HCT116 (cell line): ENCODE data around the gene HRC. TPM values are rescaled to one million over a fixed set of nuclear protein-coding genes. Genes with fewer than 3 reads are reported as not detected.

Experiments used
- ATAC-seq: fragments of 200-7000 bp; cut with Tn5 transposase; 2 replicates; pipeline ENCODE4 v1.9.1; 2020; ENCODE audit warnings: mild to moderate bottlenecking, moderate library complexity
- BruUV-seq: library from RNA; stranded (reverse); fragments of 400-500 nt; replicated peaks from 2 replicates; lab custom pipeline; 2021; lab: Mats Ljungman, UMichigan
- CTCF ChIA-PET: fragments of 300-600 bp; sonication (Branson Sonifier 250); formaldehyde crosslinking; loops from one replicate; lab custom pipeline; 2021; ENCODE audit warnings: antibody characterized with exemption; lab: Charles Lee
- POLR2A ChIA-PET: fragments of 300-600, 350-600 bp; sonication (Branson Sonifier 250); formaldehyde crosslinking; loops from one replicate; lab custom pipeline; 2021; ENCODE audit warnings: antibody characterized with exemption; lab: Charles Lee
- RAD21 ChIA-PET, 2 experiments: fragments of 300-600 bp; sonication (Branson Sonifier 250); formaldehyde crosslinking; loops; one replicate each; lab custom pipeline; 2023; ENCODE audit warnings: low total read pairs in 2 of 2; ENCODE audit not compliant: uncharacterized antibody in 2 of 2, unreplicated experiment in 2 of 2, low non-redundant PET in 1 of 2; lab: Charles Lee
- DNase-seq: peaks from one replicate; pipeline ENCODE4 v3.0.0-alpha.2; 2010; ENCODE audit warnings: low read depth, low spot score
- H2AFZ ChIP-seq: fragments of 200-600 bp; shearing (Covaris generic), sonication (generic); 2 replicates; pipeline ENCODE4 v1.6.1; 2017; ENCODE audit warnings: low read depth, mixed run types, mixed read lengths, antibody characterized with exemption, low read length; ENCODE audit not compliant: poor library complexity, severe bottlenecking
- H3K27ac ChIP-seq: 2 replicates; pipeline ENCODE4 v1.5.1; 2012; ENCODE audit warnings: low read depth, low read length
- H3K27me3 ChIP-seq: fragments of 200-600 bp; sonication (generic); 2 replicates; pipeline ENCODE4 v1.6.1; 2016; ENCODE audit warnings: mixed run types, low read length, mixed read lengths; ENCODE audit not compliant: insufficient read depth
- H3K36me3 ChIP-seq, 2 experiments: fragments of 200-500 bp in 1 of 2; fragments of 200-600 bp in 1 of 2; sonication (Bioruptor generic) in 1 of 2; sonication (generic) in 1 of 2; 2 replicates each; pipeline versions ENCODE4 v1.5.1 to v1.6.1; 2014 to 2016; ENCODE audit warnings: low read length in 2 of 2, inconsistent platforms in 1 of 2, mixed read lengths in 1 of 2, mixed run types in 1 of 2; ENCODE audit not compliant: insufficient read depth in 2 of 2, control insufficient read depth in 1 of 2
- H3K4me1 ChIP-seq, 2 experiments: fragments of 200-600 bp in 1 of 2; sonication (generic) in 1 of 2; 2 replicates each; pipeline versions ENCODE4 v1.5.1 to v1.6.1; 2012 to 2017; ENCODE audit warnings: low read length in 2 of 2, inconsistent platforms in 1 of 2, mild to moderate bottlenecking in 1 of 2, mixed read lengths in 1 of 2, mixed run types in 1 of 2, moderate library complexity in 1 of 2; ENCODE audit not compliant: insufficient read depth in 2 of 2, control insufficient read depth in 1 of 2
- H3K4me2 ChIP-seq: fragments of 200-600 bp; sonication (generic); 2 replicates; pipeline ENCODE4 v1.6.1; 2017; ENCODE audit warnings: mixed run types, low read length, mixed read lengths
- H3K4me3 ChIP-seq, 2 experiments: fragments of 200-600 bp in 1 of 2; sonication (generic) in 1 of 2; replicated peaks in 1 of 2; 2 replicates each; pipeline ENCODE4 v1.5.1; 2011 to 2016; ENCODE audit warnings: low read length in 2 of 2, control low read depth in 1 of 2, low read depth in 1 of 2, mild to moderate bottlenecking in 1 of 2, mixed read lengths in 1 of 2, mixed run types in 1 of 2
- H3K79me2 ChIP-seq: fragments of 200-600 bp; sonication (generic); 2 replicates; pipeline ENCODE4 v1.6.1; 2017; ENCODE audit warnings: mild to moderate bottlenecking, mixed run types, low read length, moderate library complexity, mixed read lengths; ENCODE audit not compliant: insufficient read depth
- H3K9ac ChIP-seq: fragments of 200-600 bp; sonication (generic); 2 replicates; pipeline ENCODE4 v1.6.1; 2016; ENCODE audit warnings: low read length, mixed read lengths
- H3K9me2 ChIP-seq: fragments of 200-600 bp; sonication (generic), shearing (Covaris generic); 2 replicates; pipeline ENCODE4 v1.6.1; 2017; ENCODE audit warnings: mixed run types, mild to moderate bottlenecking, moderate library complexity; ENCODE audit not compliant: insufficient read depth
- H3K9me3 ChIP-seq, 2 experiments: fragments of 200-500 bp in 1 of 2; fragments of 200-600 bp in 1 of 2; sonication (Bioruptor generic) in 1 of 2; sonication (generic) in 1 of 2; 2 replicates each; pipeline ENCODE4 v1.6.1; 2014 to 2017; ENCODE audit warnings: low read length in 2 of 2, mixed read lengths in 2 of 2, inconsistent platforms in 1 of 2, low read depth in 1 of 2, mild to moderate bottlenecking in 1 of 2, mixed run types in 1 of 2, moderate library complexity in 1 of 2; ENCODE audit not compliant: control insufficient read depth in 1 of 2, insufficient read depth in 1 of 2
- H4K20me1 ChIP-seq: fragments of 200-600 bp; sonication (generic), shearing (Covaris generic); 2 replicates; pipeline ENCODE4 v1.6.1; 2017; ENCODE audit warnings: mixed run types, mild to moderate bottlenecking, moderate library complexity; ENCODE audit not compliant: insufficient read depth
- CBX3 ChIP-seq: IDR thresholded peaks from 2 replicates; pipeline ENCODE4 v1.6.1; 2012; ENCODE audit warnings: low read depth
- EZH2phosphoT487 ChIP-seq: fragments of 200-600 bp; IDR thresholded peaks from 2 replicates; pipeline ENCODE4 v1.6.1; 2018; ENCODE audit warnings: antibody characterized with exemption, borderline replicate concordance
- POLR2AphosphoS5 ChIP-seq: IDR thresholded peaks from 2 replicates; pipeline ENCODE4 v1.6.1; 2011; ENCODE audit warnings: mild to moderate bottlenecking, low read depth, low read length, moderate library complexity
- REST ChIP-seq: IDR thresholded peaks from 2 replicates; pipeline ENCODE4 v1.6.1; 2012; ENCODE audit warnings: low read depth
- SP1 ChIP-seq: IDR thresholded peaks from 2 replicates; pipeline ENCODE4 v1.6.1; 2012; ENCODE audit warnings: low read depth
- TCF7L2 ChIP-seq: IDR thresholded peaks from 2 replicates; pipeline ENCODE4 v1.7.0; 2011; ENCODE audit warnings: borderline replicate concordance, inconsistent platforms; ENCODE audit not compliant: insufficient read depth, insufficient read length; ENCODE audit errors: extremely low read depth
- ZBTB33 ChIP-seq: IDR thresholded peaks from 2 replicates; pipeline ENCODE4 v1.6.1; 2011; ENCODE audit warnings: mild to moderate bottlenecking, low read length, moderate library complexity; ENCODE audit not compliant: insufficient replicate concordance; ENCODE audit errors: extremely low read depth
- intact Hi-C: fragments of 100-400 bp; cut with micrococcal nuclease; formaldehyde crosslinking; loops from 2 replicates; pipeline ENCODE4 v1.10.0; 2022
- total RNA-seq: library from RNA; stranded (reverse); gene quantifications from one replicate; pipeline ENCODE4 v1.2.1, GENCODE V29; 2021; ENCODE audit not compliant: unreplicated experiment

HRC gene
- total RNA-seq, 1 experiment from 2014 or later, result not detected

- no peaks in the 10 kb centered on the region for H3K9me2 ChIP-seq
- DNase-seq (no peak), ATAC-seq (0 out of 2 replicates have a peak, but pooled peaks have one; percentile 34)
- no peaks in the 10 kb centered on the region; a peak in 1 of 4 replicates for H3K4me1 ChIP-seq
- H3K4me3 ChIP-seq, result no peak overlapping the region
- intact Hi-C loops, result no loop called here
- H2AFZ ChIP-seq, result no peak overlapping the region
- peaks cover 0 to 4% of the 10 kb centered on the region in 2 experiments; a peak in 2 of 4 replicates for H3K36me3 ChIP-seq
- H3K27ac ChIP-seq, result no peak overlapping the region
- no peak overlapping the region for H3K4me2 ChIP-seq
- ChIA-PET RAD21 (no interaction called here), CTCF (no interaction called here), POLR2A (no interaction called here)
- H3K9ac ChIP-seq, result no peak overlapping the region
- H3K27me3 ChIP-seq, result no peaks in the 10 kb centered on the region
- no peaks in the 10 kb centered on the region for H4K20me1 ChIP-seq
- BruUV-seq, result no TSS peak
- H3K9me3 ChIP-seq, result no peaks in the 10 kb centered on the region
- TF ChIP-seq TCF7L2 (no peak), ZBTB33 (no peak), EZH2phosphoT487 (no peak), SP1 (no peak), REST (no peak), CBX3 (no peak), POLR2AphosphoS5 (no peak)
- H3K79me2 ChIP-seq, result no peaks in the 10 kb centered on the region
Measured at GRCh38 chr19:49165865-49166301, 10.7 kb upstream of the HRC start.
